ENCODE data around the gene PSME1.

Gene PSME1

GRCh38 chr14:24130380-24130716 is 5.6 kb upstream of the PSME1 start, which contains the start of gene FITM1:
TSS of gene FITM1 (plus strand) at chr14:24130659. CDS start at chr14:24131564, 905 bp downstream.
- no peak for DNase-seq (ENCODE audit: low spot score)

GRCh38 chr14:24130717-24131548 is 5.1 kb upstream of the PSME1 start:
- no peak for DNase-seq (ENCODE audit: low spot score)

- DNase-seq (ENCODE audit: low spot score) = no peak
Measured at GRCh38 chr14:24131549-24131966, 4.4 kb upstream of the PSME1 start.

- DNase-seq (ENCODE audit: low spot score) = no peak
Measured at GRCh38 chr14:24132061-24132685, 3.8 kb upstream of the PSME1 start.

- DNase-seq (ENCODE audit: low spot score) = no peak
Measured at GRCh38 chr14:24132976-24133375, 3.0 kb upstream of the PSME1 start.

GRCh38 chr14:24133735-24134134 is 2.3 kb upstream of the PSME1 start:
- DNase-seq (ENCODE audit: low spot score) = no peak

GRCh38 chr14:24135584-24135833 is 485 bp upstream of the PSME1 start:
- DNase-seq (ENCODE audit: low spot score) = no peak

- DNase-seq (ENCODE audit: low spot score) = no peak
Measured at GRCh38 chr14:24136684-24137528, 912 bp downstream of the PSME1 start.

- no peak for DNase-seq (ENCODE audit: low spot score)
Measured at GRCh38 chr14:24137529-24138395, 1.8 kb downstream of the PSME1 start.

GRCh38 chr14:24138396-24139271 is 2.6 kb downstream of the PSME1 start:
- DNase-seq (ENCODE audit: low spot score) = no peak

- DNase-seq (ENCODE audit: low spot score) = no peak
Measured at GRCh38 chr14:24139272-24139934, 3.4 kb downstream of the PSME1 start.

- peak; percentile 99 for DNase-seq (ENCODE audit: low spot score)
Measured at GRCh38 chr14:24141097-24141880, 5.3 kb downstream of the PSME1 start, which contains the start of gene EMC9. TSS of gene EMC9 (minus strand) at chr14:24141591. CDS start at chr14:24141304, 287 bp downstream.

GRCh38 chr14:24143511-24143910 is 7.5 kb downstream of the PSME1 start:
- DNase-seq (ENCODE audit: low spot score) = peak; percentile 57

- no peak for DNase-seq (ENCODE audit: low spot score)
Measured at GRCh38 chr14:24144451-24144850, 8.5 kb downstream of the PSME1 start.

- no peak for DNase-seq (ENCODE audit: low spot score)
Measured at GRCh38 chr14:24145219-24145618, 9.2 kb downstream of the PSME1 start.

- DNase-seq (ENCODE audit: low spot score) = peak; percentile 71
Measured at GRCh38 chr14:24145690-24146452, 9.9 kb downstream of the PSME1 start.

GRCh38 chr14:24146453-24146977 is 10.5 kb downstream of the PSME1 start, which contains the start of gene PSME2:
TSS of gene PSME2 (minus strand) at chr14:24146610. CDS start at chr14:24146581, 29 bp downstream.
- peak; percentile 96 for DNase-seq (ENCODE audit: low spot score)
